MM.1S (cell line): ENCODE measurements around the gene KCNN1.
"Not testable (repeated sequence)": the region's sequence is repeated elsewhere in the genome, so short reads cannot be mapped to it uniquely, and the experiment has no call there.

ENCODE experiments used
- DNase-seq: peaks from one replicate; pipeline ENCODE4 v3.0.0-alpha.2; 2015
- H2AFZ ChIP-seq: fragments of 300-600 bp; sonication (generic); 2 replicates; pipeline ENCODE4 v1.6.0; 2016; ENCODE audit warnings: antibody characterized with exemption, low read length
- H3F3A ChIP-seq: fragments of 300-600 bp; sonication (generic); 2 replicates; pipeline ENCODE4 v1.6.1; 2016; ENCODE audit warnings: mild to moderate bottlenecking, antibody characterized with exemption, low read length, moderate library complexity, mixed read lengths; ENCODE audit not compliant: insufficient read depth
- H3K27ac ChIP-seq: fragments of 300-600 bp; sonication (generic); 2 replicates; pipeline ENCODE4 v1.5.1; 2016; ENCODE audit warnings: mild to moderate bottlenecking, low read length
- H3K27me3 ChIP-seq: fragments of 300-600 bp; sonication (generic); replicated peaks from 2 replicates; pipeline ENCODE4 v1.6.0; 2016; ENCODE audit warnings: low read length; ENCODE audit not compliant: insufficient read depth
- H3K36me3 ChIP-seq: fragments of 300-600 bp; sonication (generic); replicated peaks from 2 replicates; pipeline ENCODE4 v1.6.1; 2016; ENCODE audit warnings: mild to moderate bottlenecking, low read length, mixed read lengths; ENCODE audit not compliant: insufficient read depth
- H3K4me1 ChIP-seq: fragments of 300-600 bp; sonication (generic); 2 replicates; pipeline ENCODE4 v1.6.1; 2016; ENCODE audit warnings: low read length, mixed read lengths
- H3K4me2 ChIP-seq: fragments of 300-600 bp; sonication (generic); 2 replicates; pipeline ENCODE4 v1.6.0; 2016; ENCODE audit warnings: low read depth, low read length
- H3K4me3 ChIP-seq: fragments of 300-600 bp; sonication (generic); 2 replicates; pipeline ENCODE4 v1.5.1; 2016; ENCODE audit warnings: low read length, mixed read lengths
- H3K79me2 ChIP-seq: fragments of 300-600 bp; sonication (generic); 2 replicates; pipeline ENCODE4 v1.6.1; 2016; ENCODE audit warnings: mixed run types, low read length, mixed read lengths
- H3K9ac ChIP-seq: fragments of 300-600 bp; sonication (generic); 2 replicates; pipeline ENCODE4 v1.6.1; 2016; ENCODE audit warnings: low read length, mixed read lengths
- H3K9me2 ChIP-seq: fragments of 300-600 bp; sonication (generic); replicated peaks from 2 replicates; pipeline ENCODE4 v1.6.1; 2016; ENCODE audit warnings: mild to moderate bottlenecking, low read length, mixed read lengths; ENCODE audit not compliant: insufficient read depth
- H3K9me3 ChIP-seq: fragments of 300-600 bp; sonication (generic); replicated peaks from 2 replicates; pipeline ENCODE4 v1.6.1; 2016; ENCODE audit warnings: mild to moderate bottlenecking, low read length, mixed read lengths; ENCODE audit not compliant: insufficient read depth
- H4K20me1 ChIP-seq: fragments of 300-600 bp; sonication (generic); 2 replicates; pipeline ENCODE4 v1.6.1; 2016; ENCODE audit warnings: mild to moderate bottlenecking, low read length, moderate library complexity, mixed read lengths; ENCODE audit not compliant: insufficient read depth
- CTCF ChIP-seq: fragments of 300-600 bp; sonication (generic); IDR thresholded peaks from 2 replicates; pipeline ENCODE4 v1.5.1; 2016; ENCODE audit warnings: antibody characterized with exemption, low read length, mixed read lengths
- EZH2 ChIP-seq: fragments of 300-600 bp; sonication (generic); optimal IDR thresholded peaks from 2 replicates; pipeline ENCODE3; 2017; ENCODE audit warnings: low read depth, mild to moderate bottlenecking, antibody characterized with exemption, low read length, mixed read lengths
- EZH2phosphoT487 ChIP-seq: fragments of 300-600 bp; sonication (generic); IDR thresholded peaks from 2 replicates; pipeline ENCODE4 v1.6.1; 2018; ENCODE audit warnings: antibody characterized with exemption, low read length

Gene KCNN1

GRCh38 chr19:18002347-18002850, 35.5 kb downstream of the KCNN1 start:
- Histone ChIP-seq H3K9me2 (no peaks in the 10 kb centered on the region), H3F3A (no peaks in the 10 kb centered on the region), H3K4me2 (no peak overlapping the region), H3K9me3 (no peaks in the 10 kb centered on the region), H3K27ac (no peak overlapping the region), H2AFZ (no peak overlapping the region), H3K9ac (no peak overlapping the region), H4K20me1 (no peaks in the 10 kb centered on the region), H3K36me3 (no peaks in the 10 kb centered on the region), H3K4me3 (no peak overlapping the region), H3K79me2 (no peaks in the 10 kb centered on the region), H3K27me3 (peaks cover 62% of the 10 kb centered on the region), H3K4me1 (0 out of 2 replicates have a peak, but pooled peaks cover 1% of the 10 kb centered on the region)
- DNase-seq, result no peak
- TF ChIP-seq EZH2phosphoT487 (no peak), EZH2 (no peak), CTCF (no peak)

GRCh38 chr19:18005750-18006149, 38.8 kb downstream of the KCNN1 start:
- H4K20me1 ChIP-seq, H3K36me3 ChIP-seq, H3K4me1 ChIP-seq, H3K4me2 ChIP-seq, DNase-seq, H2AFZ ChIP-seq, H3F3A ChIP-seq, H3K9me2 ChIP-seq, H3K9me3 ChIP-seq, H3K4me3 ChIP-seq, H3K27ac ChIP-seq, H3K9ac ChIP-seq, H3K79me2 ChIP-seq: not testable (repeated sequence)
- peaks cover 63% of the 10 kb centered on the region for H3K27me3 ChIP-seq

GRCh38 chr19:18007044-18007916, 40.4 kb downstream of the KCNN1 start:
- no peaks in the 10 kb centered on the region for H3K36me3 ChIP-seq
- H3K9ac ChIP-seq, result no peak overlapping the region
- H3K27ac ChIP-seq, result no peak overlapping the region
- peaks cover 59% of the 10 kb centered on the region for H3K27me3 ChIP-seq
- no peaks in the 10 kb centered on the region for H3K9me2 ChIP-seq
- 0 out of 2 replicates have a peak, but pooled peaks cover 4% of the 10 kb centered on the region for H3K4me1 ChIP-seq
- peak; percentile 97 for TF ChIP-seq CTCF
- TF ChIP-seq EZH2, result no peak
- H2AFZ ChIP-seq, result peak overlapping the region; percentile 55
- peak; percentile 66 for DNase-seq
- peak overlapping the region; percentile 44 for H3K4me3 ChIP-seq
- no peaks in the 10 kb centered on the region for H3K9me3 ChIP-seq
- peak overlapping the region; percentile 82 for H3K4me2 ChIP-seq
- no peaks in the 10 kb centered on the region for H3K79me2 ChIP-seq
- no peaks in the 10 kb centered on the region for H3F3A ChIP-seq
- no peaks in the 10 kb centered on the region for H4K20me1 ChIP-seq
